GM04504 (cell line): Measurements from ENCODE around the gene ENOX2.

Experiments used
- DNase-seq: peaks from one replicate; pipeline ENCODE4 v3.0.0-alpha.2; 2012; ENCODE audit warnings: low read depth

ENOX2 gene

GRCh38 chrX:130626521-130626920 is 276.5 kb downstream of the ENOX2 start:
- DNase-seq: peak; percentile 23

DNA sequence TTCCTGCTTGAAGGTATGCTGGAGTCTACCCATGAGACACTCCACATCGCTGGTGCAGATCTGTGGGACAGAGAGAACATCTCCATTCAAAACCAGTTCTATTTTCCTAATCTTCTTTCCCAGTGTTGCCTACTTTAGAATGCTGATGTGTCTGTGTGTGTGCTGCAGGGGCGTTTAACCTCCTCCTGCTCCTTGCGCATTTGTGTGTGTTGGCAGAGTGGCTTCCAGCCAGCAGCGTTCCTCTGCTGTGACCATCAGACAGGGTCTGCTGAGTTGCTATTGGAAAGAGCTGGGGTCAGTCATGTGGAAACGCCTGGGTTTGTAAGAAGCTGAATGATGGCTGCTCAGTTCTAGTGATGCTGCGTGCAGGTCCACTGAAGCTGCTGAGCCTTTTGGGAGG is 277.6 kb downstream of the ENOX2 start:
- no peak for DNase-seq

DNA sequence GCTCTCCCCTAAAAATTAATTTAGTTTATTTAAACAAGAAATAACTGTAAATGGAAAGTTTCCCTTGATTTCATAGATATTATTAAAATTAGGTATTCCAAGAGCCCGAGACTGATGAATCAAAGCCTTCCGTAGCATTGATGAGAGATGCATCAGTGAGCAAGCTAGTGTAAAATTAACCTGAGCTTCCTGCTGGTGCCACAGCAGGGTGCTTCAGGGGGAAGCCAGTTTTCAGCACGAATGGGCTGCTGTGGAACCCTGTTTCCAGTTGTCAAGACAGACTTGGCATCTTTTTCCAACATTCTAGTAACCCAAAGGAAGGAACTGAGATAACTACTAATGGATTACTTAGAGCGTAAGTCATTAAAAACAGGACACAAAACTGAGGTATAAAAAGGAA is 279.5 kb downstream of the ENOX2 start:
- DNase-seq: no peak

DNA sequence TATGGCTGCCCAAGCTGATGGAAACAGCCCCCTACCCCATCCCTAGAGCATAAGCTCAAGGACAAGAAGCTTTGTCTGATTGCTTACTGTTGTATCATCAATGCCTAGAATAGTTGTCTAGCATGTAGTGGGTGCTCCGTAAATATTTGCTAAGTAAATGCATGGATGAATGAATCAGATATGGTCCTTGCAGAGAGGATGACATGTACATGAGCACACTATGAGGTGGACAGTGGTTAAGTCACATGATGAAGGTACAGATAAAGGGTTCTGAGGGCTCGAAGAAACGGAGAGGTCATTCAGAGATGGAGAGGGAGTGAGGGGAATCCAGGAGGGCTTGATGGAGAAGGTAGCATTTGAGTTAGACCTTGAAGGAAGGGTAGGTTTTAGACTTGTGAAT is 287.1 kb downstream of the ENOX2 start:
- no peak for DNase-seq

DNA sequence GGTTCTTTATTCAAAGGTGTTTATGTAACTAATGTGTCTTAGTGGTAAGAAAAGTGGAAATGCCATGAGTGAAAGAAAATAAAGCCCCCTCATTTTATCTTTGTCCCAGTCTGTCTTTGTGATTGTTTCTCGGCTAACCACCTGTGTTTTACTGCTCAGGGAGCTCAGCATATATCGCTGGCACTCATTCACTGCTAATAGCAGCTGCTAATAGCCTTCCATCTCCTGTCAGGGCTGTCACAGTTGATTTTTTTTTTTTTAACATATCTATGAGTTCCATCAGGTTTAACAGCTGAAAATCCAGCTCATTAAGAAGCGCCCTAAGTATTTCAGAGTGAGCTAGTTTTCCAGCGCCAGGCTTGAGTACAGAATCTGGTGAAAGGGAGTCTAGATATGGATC is 295.6 kb downstream of the ENOX2 start:
- no peak for DNase-seq

- no peak for DNase-seq
Observed at GRCh38 chrX:130606425-130606824, 296.6 kb downstream of the ENOX2 start.

DNA sequence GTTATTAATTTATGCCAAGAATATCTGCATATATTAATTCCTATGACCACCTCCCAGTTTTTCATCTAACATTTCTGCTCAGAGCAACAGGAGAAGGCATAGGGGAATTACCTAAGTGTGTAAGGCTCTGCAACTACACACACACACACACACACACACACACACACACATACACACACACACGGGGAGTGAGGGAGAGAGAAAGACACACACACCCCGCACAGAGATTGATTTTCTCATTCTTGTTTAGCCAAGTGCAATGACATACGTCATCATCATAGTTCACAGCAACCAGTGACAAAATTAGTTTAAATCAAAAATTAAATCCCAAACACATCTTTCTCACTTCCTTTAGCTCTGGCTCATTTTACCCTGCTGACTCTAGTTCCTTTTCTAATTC is 298.1 kb downstream of the ENOX2 start:
- DNase-seq: no peak

DNA sequence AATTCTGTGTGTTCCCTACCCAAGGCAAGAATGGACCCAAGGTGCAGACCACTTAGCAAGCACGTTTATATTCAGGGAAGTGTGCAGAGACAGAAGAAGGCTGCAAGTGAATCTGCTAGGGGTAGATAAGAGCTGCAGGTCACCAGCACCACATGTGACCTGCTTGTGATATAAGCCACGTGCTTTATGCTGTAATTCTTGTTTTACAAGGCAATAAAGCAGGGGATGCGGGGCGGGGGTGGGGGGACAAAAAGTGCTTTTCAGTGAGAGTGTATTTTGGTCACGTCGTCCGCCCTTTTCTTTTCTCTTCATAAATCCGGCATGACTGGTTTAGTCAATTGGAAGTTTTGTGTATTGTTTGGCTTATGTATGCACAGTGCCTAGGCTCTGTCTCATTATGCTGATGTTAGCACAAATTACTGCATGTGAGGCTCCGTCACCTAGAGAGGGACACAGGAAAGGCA is 308.5 kb downstream of the ENOX2 start:
- no peak for DNase-seq

DNA sequence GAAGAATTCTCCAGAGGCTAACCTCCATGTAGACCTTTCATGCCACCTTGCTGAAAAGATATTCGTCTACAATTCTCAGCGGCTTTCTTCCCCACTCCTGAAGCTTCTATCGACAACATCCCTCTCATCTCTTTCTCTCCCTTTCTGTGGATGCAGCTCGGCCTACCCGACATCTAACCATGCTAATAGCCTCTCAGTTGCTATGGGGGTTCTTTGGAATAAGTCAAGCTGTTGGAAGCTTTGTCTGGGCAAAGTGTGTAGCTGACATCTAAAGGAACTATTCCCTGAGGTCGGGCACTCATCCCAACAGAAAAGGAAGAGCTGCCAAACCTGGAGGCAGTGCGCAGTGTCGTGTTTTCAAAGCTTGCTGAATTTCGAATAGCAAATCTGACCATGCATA is 309.1 kb downstream of the ENOX2 start:
- DNase-seq: no peak

DNA sequence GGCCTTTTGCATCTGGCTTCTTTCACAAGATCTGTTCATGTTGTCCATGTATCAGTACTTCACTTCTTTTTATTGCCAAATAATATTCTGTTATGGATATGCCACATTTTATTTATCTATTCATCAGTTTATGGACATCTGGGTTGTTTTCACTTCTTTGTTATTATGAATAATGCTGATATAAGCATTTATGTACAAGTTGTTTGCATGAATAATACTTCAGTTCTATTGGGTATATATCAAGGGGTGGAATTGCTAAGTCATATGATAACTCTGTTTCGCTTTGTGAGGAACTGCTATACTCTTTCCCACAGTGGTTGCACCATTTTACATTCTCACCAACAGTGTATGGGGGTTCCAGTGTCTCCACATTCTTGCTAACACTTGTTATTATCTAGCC is 310.8 kb downstream of the ENOX2 start:
- DNase-seq: no peak

- no peak for DNase-seq
Observed at GRCh38 chrX:130578906-130579305, 324.1 kb downstream of the ENOX2 start.

- DNase-seq: no peak
Observed at GRCh38 chrX:130577431-130577830, 325.6 kb downstream of the ENOX2 start.

GRCh38 chrX:130575831-130576389 is 327.1 kb downstream of the ENOX2 start:
- DNase-seq: no peak
